GM21526 (cell line): ENCODE data around the gene ARSI.

Experiments
- ATAC-seq: cut with Tn5 transposase; IDR thresholded peaks from one replicate; pipeline ENCODE4 v1.9.1; 2021; ENCODE audit warnings: moderate library complexity; ENCODE audit not compliant: unreplicated experiment, low FRiP score

The ARSI gene

GRCh38 chr5:150328515-150328914 is 25.8 kb upstream of the ARSI start:
- no peak for ATAC-seq

GRCh38 chr5:150327139-150327538 is 24.4 kb upstream of the ARSI start:
- ATAC-seq, result no peak

- ATAC-seq, result no peak
These were observed 24.0 kb upstream of the ARSI start for GRCh38 chr5:150326707-150327106.

- no peak for ATAC-seq
These were observed 22.7 kb upstream of the ARSI start for GRCh38 chr5:150325426-150325825.

- ATAC-seq, result no peak
These were observed 21.1 kb upstream of the ARSI start for GRCh38 chr5:150323819-150324218.

GRCh38 chr5:150323092-150323491 is 20.4 kb upstream of the ARSI start:
- ATAC-seq, result no peak

- no peak for ATAC-seq
These were observed 19.5 kb upstream of the ARSI start for GRCh38 chr5:150322202-150322601.

- ATAC-seq, result no peak
These were observed 19.1 kb upstream of the ARSI start for GRCh38 chr5:150321784-150322183.

- no peak for ATAC-seq
These were observed 18.5 kb upstream of the ARSI start for GRCh38 chr5:150321211-150321610.

GRCh38 chr5:150320044-150320613 is 17.4 kb upstream of the ARSI start:
- no peak for ATAC-seq

GRCh38 chr5:150319484-150319790 is 16.7 kb upstream of the ARSI start:
- no peak for ATAC-seq

- no peak for ATAC-seq
These were observed 16.1 kb upstream of the ARSI start for GRCh38 chr5:150318613-150319483.

- no peak for ATAC-seq
These were observed 14.6 kb upstream of the ARSI start for GRCh38 chr5:150317048-150318003.

GRCh38 chr5:150316320-150316719 is 13.6 kb upstream of the ARSI start:
- no peak for ATAC-seq

GRCh38 chr5:150315245-150315644 is 12.5 kb upstream of the ARSI start:
- no peak for ATAC-seq

GRCh38 chr5:150313921-150314716 is 11.4 kb upstream of the ARSI start:
- ATAC-seq, result no peak

GRCh38 chr5:150313501-150313900 is 10.8 kb upstream of the ARSI start:
- no peak for ATAC-seq

- ATAC-seq, result no peak
These were observed 9.8 kb upstream of the ARSI start for GRCh38 chr5:150312518-150312917.

- ATAC-seq, result no peak
These were observed 8.4 kb upstream of the ARSI start for GRCh38 chr5:150311015-150311692.

- ATAC-seq, result no peak
These were observed 7.5 kb upstream of the ARSI start for GRCh38 chr5:150310246-150310645.
